Activated T-cell treated with anti-CD3 and anti-CD28 coated beads, Interleukin-2, amount 50 U/mL, for 1 hour (primary cell): Measurements from ENCODE around the gene ZFP62.
A peak's percentile ranks its signal among the peaks of the same experiment; 100 is the strongest.

ENCODE experiments used
- DNase-seq: peaks from one replicate; pipeline ENCODE4 v3.0.0-alpha.2; 2020

The ZFP62 gene

GRCh38 chr5:180809403-180810209 is 51.5 kb downstream of the ZFP62 start:
- DNase-seq, result no peak

GRCh38 chr5:180808461-180809000 is 52.5 kb downstream of the ZFP62 start:
- no peak for DNase-seq

- DNase-seq, result no peak
These were observed 53.2 kb downstream of the ZFP62 start for GRCh38 chr5:180807654-180808414.

- no peak for DNase-seq
These were observed 54.0 kb downstream of the ZFP62 start for GRCh38 chr5:180807046-180807445.

- DNase-seq, result no peak
These were observed 54.6 kb downstream of the ZFP62 start for GRCh38 chr5:180806351-180807011.

- peak; percentile 38 for DNase-seq
These were observed 56.9 kb downstream of the ZFP62 start for GRCh38 chr5:180804129-180804618.

- peak; percentile 77 for DNase-seq
These were observed 57.6 kb downstream of the ZFP62 start for GRCh38 chr5:180803181-180804128.

GRCh38 chr5:180802325-180803180 is 58.5 kb downstream of the ZFP62 start, which contains the start of gene MGAT1:
Gene MGAT1, minus strand, starts transcription at chr5:180802806. Its CDS starts 9,835 bp downstream, at chr5:180792971.
- peak; percentile 82 for DNase-seq

- no peak for DNase-seq
These were observed 59.3 kb downstream of the ZFP62 start for GRCh38 chr5:180801596-180802324.

GRCh38 chr5:180799902-180800801 is 60.9 kb downstream of the ZFP62 start:
- no peak for DNase-seq

GRCh38 chr5:180799194-180799593 is 61.9 kb downstream of the ZFP62 start:
- DNase-seq, result no peak

GRCh38 chr5:180798193-180798592 is 62.9 kb downstream of the ZFP62 start:
- DNase-seq, result no peak
